CD4-positive, alpha-beta T cell treated with Interleukin-1 beta for 1 hour (primary cell): ENCODE measurements around the gene ZFP36L1.

ENCODE experiments used
- DNase-seq, 2 donors: peaks; one replicate each; pipeline ENCODE4 v3.0.0-alpha.2; 2020 to 2022

ZFP36L1 gene

GRCh38 chr14:68816183-68816942 is 23.5 kb upstream of the ZFP36L1 start:
- peak; percentile 91 for DNase-seq

DNA sequence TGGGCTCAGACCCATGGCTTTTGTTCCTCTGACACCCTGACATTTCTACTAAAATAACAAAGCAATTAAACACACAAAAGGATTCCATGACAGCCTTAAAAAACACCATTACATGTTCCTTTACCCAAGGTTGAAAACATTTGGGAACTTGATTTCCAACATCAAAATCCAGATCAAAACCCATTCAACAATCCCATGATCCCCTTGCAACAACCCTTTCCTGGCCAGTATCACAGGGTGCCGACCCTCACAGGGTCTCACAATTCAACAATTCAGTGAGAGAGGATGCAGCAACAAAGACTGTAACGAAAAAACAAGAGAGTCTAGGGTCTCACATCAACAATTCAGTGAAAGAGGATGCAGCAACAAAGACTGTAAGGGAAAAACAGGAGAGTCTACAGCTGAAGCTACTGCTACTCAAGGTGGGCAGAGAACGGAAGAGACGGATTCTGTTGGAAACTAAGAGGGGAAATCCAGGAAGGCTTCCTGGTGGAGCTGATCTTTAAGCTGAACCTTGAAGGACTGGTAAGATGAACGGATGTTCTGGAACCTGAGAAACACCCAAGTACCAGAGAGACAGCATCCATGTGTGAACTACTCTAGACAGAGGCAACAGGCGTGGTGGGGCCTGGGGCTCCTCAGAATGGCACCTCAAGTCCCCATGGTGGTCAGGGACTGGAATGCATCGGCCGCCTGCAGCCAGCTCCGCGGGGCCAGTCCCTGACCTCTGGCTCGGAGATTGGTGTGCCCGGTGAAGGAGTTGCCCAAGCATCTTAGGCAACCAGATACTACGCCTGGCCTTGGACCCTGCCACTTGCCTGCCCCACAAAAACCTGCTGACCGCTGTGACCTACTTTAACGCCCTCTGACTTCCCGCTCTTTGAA is 22.7 kb upstream of the ZFP36L1 start:
- peak in 1 of 2 donors; percentile 35 for DNase-seq

- peak; percentile 75 to 76 for DNase-seq
Measured at GRCh38 chr14:68814539-68815297, 21.9 kb upstream of the ZFP36L1 start.

DNA sequence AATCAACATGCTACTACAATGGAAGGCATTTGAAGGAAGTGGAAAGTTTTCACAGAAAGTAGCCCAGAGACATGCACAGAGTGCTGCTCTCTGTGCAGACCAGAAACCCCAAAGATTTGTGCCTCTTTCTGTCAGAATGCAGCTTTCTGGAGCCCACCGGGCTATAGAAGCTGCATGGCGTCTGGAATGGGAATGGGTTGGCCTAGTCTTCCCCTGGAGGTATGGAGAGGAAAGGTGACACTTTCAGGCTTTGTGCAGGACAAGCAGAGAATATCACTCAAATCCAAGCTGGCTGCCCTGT is 21.3 kb upstream of the ZFP36L1 start:
- no peak for DNase-seq

DNA sequence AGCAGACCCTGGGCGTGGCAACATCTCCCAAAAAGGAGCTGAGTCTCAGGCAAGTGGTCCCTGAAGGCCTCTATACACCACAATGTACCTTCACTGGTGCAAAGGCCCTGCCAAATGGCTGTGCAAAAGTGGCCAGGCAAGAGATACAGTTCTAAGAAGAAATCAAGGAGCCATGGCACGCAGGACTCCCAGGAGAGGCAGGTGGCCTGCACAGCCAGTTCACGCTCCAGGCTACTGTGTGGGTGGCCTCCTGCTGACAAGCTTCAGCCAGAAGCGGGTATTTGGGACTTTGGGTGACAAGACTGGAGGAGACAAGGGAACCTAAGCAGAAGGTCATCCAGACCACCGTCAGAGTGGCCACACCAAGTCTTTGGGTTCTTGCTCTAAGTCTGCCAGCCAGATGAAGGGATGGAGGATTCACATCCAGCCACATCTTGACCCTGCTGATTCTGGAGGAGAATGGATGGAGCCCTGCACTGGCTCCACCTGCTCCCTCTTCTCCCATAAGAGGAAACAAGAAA is 20.5 kb upstream of the ZFP36L1 start:
- no peak for DNase-seq

DNA sequence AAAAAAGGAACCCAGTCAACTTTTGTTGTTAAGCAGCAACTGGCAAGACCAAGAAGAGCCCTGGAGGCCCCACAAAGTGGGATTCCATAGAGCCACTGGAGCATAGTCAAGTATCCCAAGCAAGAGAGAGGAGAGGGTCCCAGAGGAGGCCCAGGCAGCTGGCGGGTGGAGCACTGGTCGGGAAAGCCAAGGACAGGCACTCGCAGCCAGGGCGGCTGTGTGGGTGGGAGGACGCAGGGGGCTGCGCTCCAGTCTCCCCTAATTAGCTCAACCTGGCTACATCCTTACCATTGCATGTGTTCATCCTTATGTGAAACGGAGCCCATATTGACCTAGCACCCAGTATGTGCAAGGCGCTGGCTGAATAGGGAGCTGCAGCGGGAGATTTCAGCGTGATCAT is 18.3 kb upstream of the ZFP36L1 start:
- DNase-seq, result no peak

DNA sequence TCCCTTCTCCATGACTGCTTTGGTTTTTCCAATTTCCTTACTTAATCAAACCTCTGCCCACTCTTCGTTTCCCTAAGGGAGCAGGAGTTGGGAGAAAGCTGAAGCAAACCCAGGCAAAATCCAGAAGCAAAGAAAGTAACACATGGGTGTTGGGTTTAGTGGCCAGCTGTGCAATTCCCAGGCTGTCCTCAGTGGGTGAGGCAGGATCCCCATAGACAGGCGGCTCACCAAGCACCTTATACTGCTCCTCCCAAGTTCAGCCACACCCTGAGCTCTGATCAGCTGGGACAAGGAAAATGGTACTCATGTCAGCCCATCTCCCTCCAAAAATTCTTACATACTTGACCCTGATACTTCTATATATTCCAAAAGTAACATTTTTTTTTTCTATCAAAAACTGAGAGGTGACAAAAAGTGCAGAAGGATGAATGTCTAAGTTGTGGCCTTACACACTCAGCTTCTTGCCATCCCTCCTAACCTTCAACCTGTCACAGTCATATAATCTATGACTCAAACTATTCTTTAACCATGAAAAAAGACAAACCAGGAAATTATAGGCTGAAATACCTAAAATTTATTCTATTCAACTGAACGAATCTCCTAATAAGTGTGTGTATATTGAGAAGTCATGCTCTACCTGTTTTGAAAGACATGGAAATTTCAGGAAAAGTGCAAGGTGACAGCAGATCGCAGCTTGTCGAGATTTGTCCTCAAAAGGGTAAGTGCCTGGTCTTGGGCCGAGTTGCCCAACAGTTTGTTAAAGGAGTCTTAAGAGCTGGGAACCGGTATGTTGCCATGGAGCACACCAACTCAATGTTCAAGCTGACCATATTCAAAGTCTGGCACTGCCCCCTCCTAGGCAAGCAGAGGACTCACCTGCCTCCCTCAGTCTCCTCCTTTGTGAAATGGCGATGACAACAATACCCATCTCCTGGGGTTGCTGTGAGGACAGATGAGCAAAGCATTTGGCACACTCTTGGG is 17.6 kb upstream of the ZFP36L1 start:
- no peak for DNase-seq

DNA sequence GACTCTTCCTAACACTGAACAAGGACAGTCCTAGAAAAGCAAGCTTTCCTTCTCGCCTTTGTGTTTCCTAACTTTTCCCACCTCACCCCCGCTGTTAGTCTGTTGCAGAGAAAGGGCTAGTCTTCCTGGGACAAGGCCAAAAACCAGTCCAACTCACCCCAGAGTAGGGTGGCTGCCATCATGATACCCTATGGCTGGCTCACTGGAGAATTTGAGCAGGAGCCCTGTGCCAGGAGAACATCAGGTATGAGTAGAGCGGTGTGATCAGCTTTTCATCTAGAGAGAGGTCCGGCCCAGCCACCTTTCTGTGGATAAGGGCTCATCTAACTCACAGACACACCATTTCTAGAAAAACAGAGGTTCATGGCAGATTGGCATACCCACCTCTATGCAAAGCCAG is 16.7 kb upstream of the ZFP36L1 start:
- no peak for DNase-seq

DNA sequence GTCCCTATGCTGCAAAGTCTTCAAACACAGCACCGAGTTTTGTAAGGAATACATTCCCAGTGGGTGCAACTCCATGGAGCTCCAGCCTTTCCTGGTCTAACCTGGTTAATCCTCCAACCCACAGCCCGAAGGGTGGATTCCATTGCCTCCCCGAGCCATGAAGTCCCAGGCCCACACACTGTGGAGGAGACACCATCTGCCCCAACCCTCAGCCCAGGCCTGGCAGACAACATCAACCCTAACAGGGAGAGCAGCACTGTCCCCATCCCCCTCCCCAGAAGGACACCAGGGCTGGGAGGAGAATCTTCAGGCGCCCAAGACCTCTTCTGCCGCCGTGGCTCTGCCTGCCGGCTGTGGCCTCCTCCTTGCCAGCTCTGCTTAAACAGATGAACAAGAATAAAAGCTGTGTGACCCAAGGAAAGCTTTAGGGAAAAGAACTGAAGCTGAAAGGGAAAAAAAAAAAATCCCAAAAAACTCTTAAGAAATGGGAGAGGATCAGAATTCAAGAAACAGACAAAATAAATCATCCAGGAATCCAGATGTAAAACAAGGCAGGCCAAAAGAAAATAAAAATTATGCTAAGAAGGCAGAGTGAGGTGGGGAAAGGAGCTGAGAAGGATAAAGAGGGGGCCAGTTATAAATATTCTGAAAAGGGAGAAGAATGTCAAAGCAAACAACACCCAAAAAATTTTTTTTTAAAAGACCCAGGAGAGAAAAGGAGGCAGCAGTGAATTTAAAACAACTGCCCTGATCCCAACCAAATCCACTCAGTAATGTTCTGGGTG is 16.0 kb upstream of the ZFP36L1 start:
- DNase-seq, result no peak

DNA sequence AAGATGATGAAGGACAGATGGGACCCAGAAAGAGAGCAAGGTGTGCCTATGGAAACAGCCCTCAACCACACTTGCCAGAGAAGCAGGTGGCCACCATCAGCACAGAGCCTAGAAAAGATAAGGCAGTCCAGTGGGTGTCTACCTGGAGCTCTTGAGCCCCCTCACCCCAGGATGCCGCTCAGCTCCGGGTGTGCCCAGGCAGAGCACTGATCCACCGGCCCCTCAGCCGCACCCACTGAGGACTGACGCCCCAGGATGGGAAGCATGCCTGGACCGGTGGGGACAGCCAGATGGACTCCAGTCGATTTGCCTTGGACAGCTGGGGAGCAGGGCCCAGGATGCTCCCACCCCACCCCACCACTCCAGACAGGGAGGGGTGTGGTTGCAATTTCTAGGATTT is 15.1 kb upstream of the ZFP36L1 start:
- DNase-seq, result no peak

- no peak for DNase-seq
Measured at GRCh38 chr14:68807148-68807600, 14.3 kb upstream of the ZFP36L1 start.

DNA sequence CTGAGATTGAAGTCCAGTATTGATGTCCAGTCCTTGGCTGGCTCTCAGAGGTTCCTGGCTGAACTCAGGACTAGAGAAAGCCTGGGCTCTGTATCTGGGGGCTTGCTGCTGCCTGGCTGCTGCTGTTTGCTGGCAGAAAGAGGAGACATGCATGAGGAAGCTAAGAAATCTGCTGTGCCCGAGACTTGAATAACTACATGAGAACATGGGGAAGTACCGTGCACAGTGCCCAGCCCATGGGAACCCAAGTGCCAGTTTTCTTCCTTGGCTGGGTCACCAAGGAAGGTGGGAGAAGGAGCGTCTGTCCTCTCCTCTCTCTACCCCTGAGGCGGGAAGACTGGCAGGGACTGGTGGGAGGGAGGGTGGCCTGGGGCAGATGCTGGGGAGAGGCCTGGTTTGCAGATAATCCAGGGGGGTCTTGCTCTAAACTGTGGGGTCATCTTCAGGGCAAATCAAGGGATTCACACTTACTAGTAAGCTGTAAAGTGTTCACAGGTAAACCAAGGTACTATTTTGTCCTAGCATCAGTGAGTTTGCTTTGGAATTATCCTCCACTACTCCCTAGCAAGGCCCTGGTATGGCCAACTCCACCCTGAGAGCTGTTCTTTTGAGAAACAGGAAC is 13.8 kb upstream of the ZFP36L1 start:
- DNase-seq, result peak in 1 of 2 donors; percentile 61

DNA sequence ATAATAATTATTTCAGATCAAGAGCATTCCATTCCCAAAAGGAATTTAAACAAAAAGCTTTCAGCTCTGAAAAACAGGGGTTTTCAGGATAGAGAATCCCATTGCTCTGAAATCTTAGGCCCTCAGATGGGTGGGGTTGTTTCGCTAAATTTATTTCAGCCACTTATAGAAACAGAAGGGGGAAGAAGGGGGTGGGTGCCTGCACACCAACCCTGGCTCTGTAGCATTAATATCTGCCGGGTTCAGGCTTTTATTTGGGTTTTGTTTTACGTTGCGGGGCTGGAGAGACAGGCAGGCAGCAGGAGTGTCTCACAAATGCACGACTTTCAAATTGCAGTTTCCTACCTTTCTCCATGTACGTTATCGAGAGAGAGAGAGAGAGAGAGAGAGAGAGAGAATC is 12.5 kb upstream of the ZFP36L1 start:
- DNase-seq, result no peak

DNA sequence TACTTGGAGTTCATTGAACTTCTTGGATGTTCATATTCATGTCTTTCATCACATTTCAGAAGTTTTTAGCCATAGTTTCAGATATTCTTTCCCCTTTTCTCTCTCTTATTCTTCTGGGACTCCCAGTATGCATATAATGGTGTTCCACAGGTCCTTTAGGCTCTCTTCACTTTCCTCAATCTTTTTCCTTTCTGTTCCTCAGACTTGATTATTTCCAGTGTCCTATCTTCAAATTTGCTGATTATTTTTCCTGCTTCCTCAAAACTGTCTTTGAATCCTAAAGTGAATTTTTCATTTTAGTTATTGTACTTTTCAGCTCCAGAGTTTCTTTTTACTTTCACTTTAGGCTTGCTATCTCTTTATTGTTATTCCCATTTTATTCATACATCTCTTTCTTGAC is 8.8 kb upstream of the ZFP36L1 start:
- DNase-seq, result no peak

GRCh38 chr14:68800953-68801352 is 8.1 kb upstream of the ZFP36L1 start:
- DNase-seq, result no peak

DNA sequence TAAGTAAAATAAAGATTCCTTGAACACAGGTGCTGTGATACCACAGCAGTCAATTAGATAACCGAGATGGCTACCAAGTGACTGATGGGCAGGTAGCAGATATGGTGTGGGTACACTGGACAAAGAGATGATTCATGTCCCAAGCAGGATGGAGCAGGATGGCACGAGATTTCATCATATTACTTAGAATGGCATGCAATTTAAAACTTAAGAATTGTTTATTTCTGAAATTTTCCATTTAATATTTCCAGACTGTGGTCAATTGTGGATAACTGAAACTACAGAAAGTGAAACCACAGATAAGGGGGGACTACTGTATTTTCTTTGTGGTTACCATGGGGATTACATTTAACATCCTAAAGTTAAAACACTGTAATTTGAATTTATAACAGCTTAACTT is 7.5 kb upstream of the ZFP36L1 start:
- DNase-seq, result no peak

DNA sequence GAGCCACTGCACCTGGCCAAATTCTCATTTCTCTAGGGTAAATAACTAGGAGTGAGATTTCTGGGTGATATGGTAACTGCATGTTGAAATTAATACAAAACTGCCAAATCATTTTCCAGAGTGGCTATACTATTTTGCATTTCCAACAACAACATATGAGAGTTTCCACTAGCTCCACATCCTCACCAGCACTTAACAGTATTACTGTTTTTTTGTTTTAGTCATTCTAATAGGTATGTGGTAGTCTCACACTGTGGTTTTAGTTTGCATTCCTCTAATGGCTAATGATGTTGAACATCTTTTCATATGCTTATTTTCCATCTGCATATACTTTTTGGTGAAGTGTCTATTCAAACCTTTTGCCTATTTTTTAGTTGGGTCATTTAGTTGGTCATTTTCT is 5.8 kb upstream of the ZFP36L1 start:
- DNase-seq, result no peak

DNA sequence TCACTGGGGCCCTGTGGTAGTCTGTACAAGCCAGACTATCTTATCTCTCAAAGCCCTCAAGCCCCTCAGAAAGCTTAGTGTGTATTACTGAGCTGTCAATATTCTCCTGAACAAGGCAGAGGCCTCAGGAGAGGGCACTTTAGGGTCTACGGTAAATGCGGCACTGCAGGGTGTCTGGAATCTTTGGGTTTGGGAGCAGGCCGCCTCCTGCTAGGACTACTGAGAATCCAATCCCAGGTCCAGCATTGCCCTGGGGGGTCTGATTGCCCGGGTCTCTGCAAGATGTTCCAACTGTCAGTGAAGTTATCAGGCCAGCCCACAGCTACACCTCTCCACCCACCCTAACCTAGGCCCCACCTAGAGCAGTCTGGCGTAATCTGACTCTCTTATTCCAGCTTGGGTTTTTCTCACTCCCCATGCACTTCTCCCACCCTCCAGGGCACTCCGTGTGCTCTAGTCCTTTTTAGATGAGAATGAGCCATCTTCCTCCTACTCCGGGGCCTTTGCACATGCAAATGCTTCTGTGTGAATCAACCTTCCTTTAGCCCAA is 4.3 kb upstream of the ZFP36L1 start:
- no peak for DNase-seq

DNA sequence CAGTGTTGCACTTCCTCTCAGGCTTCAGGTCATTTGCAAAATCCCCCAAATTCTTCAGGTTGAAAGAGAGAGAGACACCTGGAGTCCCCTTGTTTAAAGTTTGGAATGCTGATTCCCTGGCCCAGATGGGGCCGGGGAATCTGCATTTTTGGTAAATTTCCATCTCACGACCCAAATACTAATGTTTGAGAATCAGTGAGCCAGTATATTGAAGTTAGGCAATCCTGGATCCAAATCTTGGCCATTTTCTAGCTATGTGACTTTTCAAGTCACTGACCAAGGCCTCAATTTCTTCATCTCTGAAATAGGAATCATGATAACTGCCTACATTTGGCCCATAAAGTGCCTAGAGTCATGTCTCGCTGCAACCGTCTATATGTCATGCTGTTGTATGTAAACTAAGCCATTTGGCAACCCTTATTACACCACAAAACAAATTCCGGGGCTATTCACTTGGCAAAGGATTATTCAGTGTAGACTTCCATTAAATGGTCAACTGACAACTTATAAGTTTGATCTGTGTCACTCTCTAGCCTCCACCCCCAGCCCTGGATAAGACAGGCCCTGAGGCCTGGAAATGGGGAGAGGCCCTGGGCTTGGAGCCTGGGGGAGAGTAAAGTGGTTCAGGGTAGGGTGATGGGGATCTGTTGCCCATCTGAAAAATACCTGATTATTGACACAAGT is 3.7 kb upstream of the ZFP36L1 start:
- no peak for DNase-seq
